HG02884 (cell line): ENCODE results near the gene CUL3.

Experiments used
- ATAC-seq: cut with Tn5 transposase; IDR thresholded peaks from one replicate; pipeline ENCODE4 v1.9.1; 2021; ENCODE audit warnings: mild to moderate bottlenecking, moderate library complexity; ENCODE audit not compliant: unreplicated experiment

The CUL3 gene

GRCh38 chr2:224432003-224432579 lies 153.1 kb downstream of the CUL3 start:
- ATAC-seq = no peak

DNA sequence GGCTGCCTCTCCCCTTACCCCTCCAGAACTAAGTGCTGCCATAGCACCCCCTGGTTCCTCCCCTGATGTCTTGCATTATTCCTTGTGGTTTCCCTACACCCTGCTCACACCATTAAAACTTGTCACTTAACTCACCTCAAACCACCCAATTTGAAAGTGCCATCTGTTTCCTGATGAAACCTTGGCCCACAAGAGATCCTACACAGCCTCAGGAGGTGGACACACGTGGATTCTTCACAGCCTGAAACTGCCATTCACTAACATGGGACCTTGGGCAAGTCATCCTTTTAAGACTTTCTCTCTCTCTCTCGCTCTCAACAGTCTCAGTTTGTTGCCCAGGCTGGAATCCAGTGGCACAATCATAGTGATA lies 155.7 kb downstream of the CUL3 start:
- no peak for ATAC-seq

GRCh38 chr2:224428787-224429440 lies 156.2 kb downstream of the CUL3 start:
- ATAC-seq = no peak

- ATAC-seq = no peak
Measured at GRCh38 chr2:224427471-224427870, 157.7 kb downstream of the CUL3 start.

GRCh38 chr2:224426656-224427055 lies 158.5 kb downstream of the CUL3 start:
- ATAC-seq = no peak

- no peak for ATAC-seq
Measured at GRCh38 chr2:224421065-224421464, 164.1 kb downstream of the CUL3 start.
